Neural progenitor cell (in vitro differentiated cells): ENCODE measurements around the gene AFF1. TPM values are rescaled to one million over a fixed set of nuclear protein-coding genes. Genes with fewer than 3 reads are reported as not detected.

Experiments
- DNase-seq: peaks from one replicate; pipeline ENCODE4 v3.0.0-alpha.2; 2016; ENCODE audit warnings: low spot score
- H2AFZ ChIP-seq: fragments of 200-600 bp; sonication (generic); replicated peaks from 2 replicates; pipeline ENCODE4 v1.6.1; 2016; ENCODE audit warnings: antibody characterized with exemption
- H3F3A ChIP-seq: fragments of 200-600 bp; sonication (generic); 2 replicates; pipeline ENCODE4 v1.6.1; 2016; ENCODE audit warnings: antibody characterized with exemption, low read depth
- H3K27ac ChIP-seq: fragments of 200-600 bp; sonication (generic); 2 replicates; pipeline ENCODE4 v1.5.1; 2016; ENCODE audit warnings: mild to moderate bottlenecking
- H3K27me3 ChIP-seq: fragments of 200-600 bp; sonication (generic); 2 replicates; pipeline ENCODE4 v1.6.1; 2016; ENCODE audit warnings: mild to moderate bottlenecking, moderate library complexity
- H3K36me3 ChIP-seq: fragments of 200-600 bp; sonication (generic); 2 replicates; pipeline ENCODE4 v1.5.1; 2016
- H3K4me1 ChIP-seq: fragments of 200-600 bp; sonication (generic); 2 replicates; pipeline ENCODE4 v1.6.1; 2016; ENCODE audit warnings: mixed run types
- H3K4me2 ChIP-seq: fragments of 200-600 bp; sonication (generic); 2 replicates; pipeline ENCODE4 v1.6.1; 2016
- H3K4me3 ChIP-seq: fragments of 200-600 bp; sonication (generic); 2 replicates; pipeline ENCODE4 v1.5.1; 2016
- H3K79me2 ChIP-seq: fragments of 200-600 bp; sonication (generic); 2 replicates; pipeline ENCODE4 v1.6.1; 2016; ENCODE audit warnings: low read depth
- H3K9ac ChIP-seq: fragments of 200-600 bp; sonication (generic); 2 replicates; pipeline ENCODE4 v1.6.1; 2016
- H3K9me3 ChIP-seq: fragments of 200-600 bp; sonication (generic); 2 replicates; pipeline ENCODE4 v1.5.1; 2016; ENCODE audit warnings: low read depth
- H4K20me1 ChIP-seq: fragments of 200-600 bp; sonication (generic); 2 replicates; pipeline ENCODE4 v1.6.1; 2016; ENCODE audit warnings: low read depth
- H3K27ac Mint-ChIP-seq: 3 replicates; pipeline ENCODE4 v1.8.0; 2021; ENCODE audit warnings: mixed read lengths
- H3K27me3 Mint-ChIP-seq: 2 replicates; pipeline ENCODE4 v1.8.0; 2022; ENCODE audit warnings: low read depth, mild to moderate bottlenecking, inconsistent platforms, moderate library complexity, mixed read lengths; ENCODE audit not compliant: insufficient read depth
- H3K36me3 Mint-ChIP-seq: 3 replicates; pipeline ENCODE4 v1.8.0; 2021; ENCODE audit warnings: mixed read lengths
- H3K4me1 Mint-ChIP-seq: 3 replicates; pipeline ENCODE4 v1.8.0; 2021; ENCODE audit warnings: mixed read lengths
- H3K4me3 Mint-ChIP-seq: 3 replicates; pipeline ENCODE4 v1.8.0; 2021; ENCODE audit warnings: mild to moderate bottlenecking, moderate library complexity, mixed read lengths
- H3K9me3 Mint-ChIP-seq: 3 replicates; pipeline ENCODE4 v1.8.0; 2020; ENCODE audit warnings: mixed read lengths
- CTCF ChIP-seq: fragments of 200-600 bp; sonication (generic); IDR thresholded peaks from 2 replicates; pipeline ENCODE4 v1.5.1; 2017; ENCODE audit warnings: antibody characterized with exemption, mild to moderate bottlenecking
- EZH2 ChIP-seq: fragments of 200-600 bp; sonication (generic); IDR thresholded peaks from 2 replicates; pipeline ENCODE4 v1.6.1; 2017; ENCODE audit warnings: antibody characterized with exemption, mild to moderate bottlenecking, moderate library complexity
- EZH2phosphoT487 ChIP-seq: fragments of 200-600 bp; sonication (generic); IDR thresholded peaks from 2 replicates; pipeline ENCODE4 v1.6.1; 2017; ENCODE audit warnings: antibody characterized with exemption
- total RNA-seq: library from RNA; depleted of rRNA; stranded (reverse); fragments of >200 nt; gene quantifications from 2 replicates; pipeline ENCODE4 v1.2.3, GENCODE V29; 2015; ENCODE audit warnings: low replicate concordance

The AFF1 gene
- total RNA-seq, 1 donor from 2014 or later: 29.0 TPM

- no peaks in the 10 kb centered on the region for H3K36me3 ChIP-seq
- H4K20me1 ChIP-seq: no peaks in the 10 kb centered on the region
- peak overlapping the region; percentile 91 for H2AFZ ChIP-seq
- peaks cover 27% of the 10 kb centered on the region for H3K4me1 Mint-ChIP-seq
- no peaks in the 10 kb centered on the region for H3K9me3 Mint-ChIP-seq
- peaks cover 19% of the 10 kb centered on the region for H3K27me3 Mint-ChIP-seq
- H3K9me3 ChIP-seq: no peaks in the 10 kb centered on the region
- H3K4me1 ChIP-seq: peaks cover 26% of the 10 kb centered on the region
- H3K4me3 ChIP-seq: peak overlapping the region; percentile 78
- no peaks in the 10 kb centered on the region for H3K36me3 Mint-ChIP-seq
- H3K79me2 ChIP-seq: peaks cover 58% of the 10 kb centered on the region
- DNase-seq: peak; percentile 36
- no peak overlapping the region for H3K27ac ChIP-seq
- TF ChIP-seq EZH2: peak; percentile 34
- no peak for TF ChIP-seq EZH2phosphoT487
- no peak for TF ChIP-seq CTCF
- H3K27me3 ChIP-seq: peaks cover 18% of the 10 kb centered on the region
- H3K9ac ChIP-seq: no peak overlapping the region
- peaks cover 30% of the 10 kb centered on the region for H3F3A ChIP-seq
- peak overlapping the region; percentile 93 for H3K4me3 Mint-ChIP-seq
- H3K4me2 ChIP-seq: peak overlapping the region; percentile 94
- H3K27ac Mint-ChIP-seq: peak overlapping the region; percentile 40
These were observed 1.3 kb downstream of the AFF1 start for GRCh38 chr4:86935853-86936733.

DNA sequence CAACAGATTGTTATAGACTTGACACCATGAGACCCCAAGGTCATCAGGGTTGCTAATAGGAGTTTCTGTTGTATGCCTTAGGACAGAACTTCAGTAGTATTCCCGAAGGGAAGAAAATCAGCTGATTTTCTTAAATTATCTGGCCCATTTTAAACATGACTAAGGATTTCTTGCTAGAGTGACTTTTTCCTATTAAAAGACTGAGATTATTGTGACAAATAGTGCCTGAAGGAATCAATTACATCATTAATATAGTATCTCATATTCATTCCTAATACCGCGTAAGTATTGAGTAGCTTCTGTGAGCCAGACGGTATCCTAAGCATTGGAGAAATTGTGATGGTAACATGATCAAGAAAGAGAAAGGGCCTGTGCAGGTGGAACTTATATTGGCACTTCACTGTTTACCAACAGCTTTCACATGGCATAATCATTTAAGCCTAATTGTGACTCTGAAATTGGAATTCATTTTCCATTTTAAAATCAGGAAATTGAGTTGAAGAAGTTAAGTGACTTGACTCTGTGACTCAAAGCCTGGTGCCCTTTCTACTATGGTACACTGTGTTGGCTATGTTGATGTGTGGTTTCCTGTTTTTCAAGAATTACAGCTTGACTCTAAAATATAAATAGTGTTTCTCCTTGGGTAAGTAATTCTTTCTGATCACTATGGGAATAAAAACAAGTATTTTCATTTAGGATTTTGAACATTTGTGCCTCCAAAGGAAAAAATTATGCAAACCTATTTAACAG is 4.1 kb downstream of the AFF1 start:
- H3K27ac Mint-ChIP-seq: no peak overlapping the region
- Histone ChIP-seq H2AFZ (no peak overlapping the region), H3K79me2 (peaks cover 87% of the 10 kb centered on the region), H3F3A (peaks cover 21% of the 10 kb centered on the region), H4K20me1 (no peaks in the 10 kb centered on the region), H3K4me2 (no peak overlapping the region), H3K4me1 (peaks cover 26% of the 10 kb centered on the region), H3K27me3 (peaks cover 7% of the 10 kb centered on the region), H3K27ac (no peak overlapping the region), H3K9ac (no peak overlapping the region), H3K36me3 (no peaks in the 10 kb centered on the region), H3K9me3 (no peaks in the 10 kb centered on the region), H3K4me3 (no peak overlapping the region)
- DNase-seq: no peak
- peaks cover 17% of the 10 kb centered on the region for H3K27me3 Mint-ChIP-seq
- TF ChIP-seq CTCF: no peak
- TF ChIP-seq EZH2phosphoT487: no peak
- no peak for TF ChIP-seq EZH2
- H3K9me3 Mint-ChIP-seq: no peaks in the 10 kb centered on the region
- no peaks in the 10 kb centered on the region for H3K36me3 Mint-ChIP-seq
- peaks cover 24% of the 10 kb centered on the region for H3K4me1 Mint-ChIP-seq
- H3K4me3 Mint-ChIP-seq: no peak overlapping the region

DNA sequence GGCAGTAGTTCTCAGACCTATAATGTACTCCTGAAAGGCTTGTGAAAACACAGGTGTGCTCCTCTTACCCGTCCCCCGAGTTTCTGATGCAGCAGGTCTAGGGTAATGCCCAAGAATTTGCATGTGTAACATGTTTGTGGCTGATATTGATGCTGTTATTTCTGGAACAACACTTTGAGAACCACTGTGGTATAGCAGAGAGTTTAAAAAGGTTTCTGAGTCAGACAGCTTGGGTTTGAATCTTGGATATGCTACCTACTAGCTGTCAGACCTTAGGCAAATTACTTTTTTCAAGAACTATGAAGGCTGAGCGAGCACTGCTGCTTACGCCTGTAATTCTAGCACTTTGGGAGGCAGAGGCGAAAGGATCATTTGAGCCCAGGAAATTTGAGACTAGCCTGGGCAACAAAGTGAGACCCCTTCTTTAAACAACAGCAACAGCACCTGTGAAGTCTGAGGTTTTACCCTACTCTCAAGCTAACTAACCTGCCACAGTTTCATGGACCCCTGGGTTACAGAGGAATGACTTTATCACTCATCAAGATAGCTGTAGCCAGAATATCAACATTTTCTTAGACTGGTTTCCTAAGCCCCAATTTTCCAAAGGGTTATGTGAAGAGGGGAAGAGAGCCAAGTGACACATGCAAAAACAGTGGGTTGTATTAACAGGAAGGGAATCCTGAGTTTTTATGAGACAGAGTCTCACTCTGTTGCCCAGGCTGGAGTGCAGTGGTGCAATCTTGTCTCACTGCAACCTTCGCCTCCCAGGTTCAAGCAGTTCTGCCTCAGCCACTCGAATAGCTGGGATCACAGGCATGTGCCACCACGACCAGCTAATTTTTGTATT is 5.1 kb downstream of the AFF1 start:
- peaks cover 29% of the 10 kb centered on the region for H3K4me1 ChIP-seq
- Mint-ChIP-seq H3K9me3 (no peaks in the 10 kb centered on the region), H3K4me3 (no peak overlapping the region), H3K4me1 (peaks cover 18% of the 10 kb centered on the region), H3K36me3 (no peaks in the 10 kb centered on the region), H3K27me3 (peaks cover 11% of the 10 kb centered on the region), H3K27ac (peak overlapping the region; percentile 5)
- H3K4me3 ChIP-seq: no peak overlapping the region
- H4K20me1 ChIP-seq: no peaks in the 10 kb centered on the region
- no peak for TF ChIP-seq EZH2
- TF ChIP-seq EZH2phosphoT487: no peak
- TF ChIP-seq CTCF: no peak
- H3K36me3 ChIP-seq: no peaks in the 10 kb centered on the region
- H3K79me2 ChIP-seq: peaks cover 95% of the 10 kb centered on the region
- H3K4me2 ChIP-seq: no peak overlapping the region
- no peaks in the 10 kb centered on the region for H3K9me3 ChIP-seq
- H3K27ac ChIP-seq: no peak overlapping the region
- H3F3A ChIP-seq: peaks cover 13% of the 10 kb centered on the region
- no peak overlapping the region for H3K9ac ChIP-seq
- no peak for DNase-seq
- H3K27me3 ChIP-seq: no peaks in the 10 kb centered on the region
- H2AFZ ChIP-seq: no peak overlapping the region
